Hepatocyte (in vitro differentiated cells): ENCODE data around the gene CDH1.

Experiments
- EZH2 ChIP-seq: fragments of 200-600 bp; sonication (generic); IDR thresholded peaks from 2 replicates; pipeline ENCODE4 v1.6.1; 2016; ENCODE audit warnings: antibody characterized with exemption, mild to moderate bottlenecking, borderline replicate concordance
- EZH2phosphoT487 ChIP-seq: fragments of 200-600 bp; sonication (generic); IDR thresholded peaks from one replicate; pipeline ENCODE4 v1.6.1; 2018; ENCODE audit warnings: antibody characterized with exemption, mild to moderate bottlenecking, low read depth, moderate library complexity; ENCODE audit not compliant: unreplicated experiment, severe bottlenecking
- TF ChIP-seq, protein P1 (sequence below): fragments of 200-600 bp; sonication (generic); IDR thresholded peaks from 2 replicates; pipeline ENCODE4 v1.5.1; 2016; ENCODE audit warnings: antibody characterized with exemption, mild to moderate bottlenecking; ENCODE audit not compliant: poor library complexity

DNA sequence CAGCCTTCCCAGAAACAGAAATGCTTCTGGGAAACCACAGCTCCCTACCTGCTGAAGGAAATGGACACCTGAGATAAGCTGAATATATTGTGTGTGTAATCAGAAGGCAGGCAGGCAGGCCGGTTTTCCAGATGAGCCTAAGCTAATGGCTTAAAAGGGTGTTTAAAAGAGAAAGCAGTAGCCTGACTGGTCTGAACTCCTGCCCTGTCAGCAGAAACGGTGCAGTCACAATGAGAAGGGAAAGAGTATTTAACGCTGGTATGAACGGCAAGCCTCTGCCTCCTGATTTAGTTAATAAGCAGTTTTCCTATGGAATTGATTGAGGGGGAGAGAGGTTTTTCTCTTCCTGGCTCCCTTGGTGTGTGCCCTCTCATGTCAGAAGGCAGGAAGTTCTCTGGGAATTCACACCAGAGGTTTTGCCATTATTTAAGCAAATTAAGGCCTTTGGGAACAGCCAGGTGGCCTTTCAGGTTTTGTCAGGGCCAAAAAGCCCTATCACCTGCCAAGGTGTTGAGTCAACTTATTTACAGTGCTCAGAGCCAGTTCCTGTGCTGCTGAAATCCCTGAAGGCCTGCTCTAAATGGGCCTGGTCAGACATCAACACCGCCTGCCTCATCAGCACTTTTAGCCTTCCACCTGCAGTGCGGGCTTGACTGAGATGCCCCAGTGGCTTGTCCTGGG is 41.6 kb downstream of the CDH1 start:
- TF ChIP-seq, protein P1, sequence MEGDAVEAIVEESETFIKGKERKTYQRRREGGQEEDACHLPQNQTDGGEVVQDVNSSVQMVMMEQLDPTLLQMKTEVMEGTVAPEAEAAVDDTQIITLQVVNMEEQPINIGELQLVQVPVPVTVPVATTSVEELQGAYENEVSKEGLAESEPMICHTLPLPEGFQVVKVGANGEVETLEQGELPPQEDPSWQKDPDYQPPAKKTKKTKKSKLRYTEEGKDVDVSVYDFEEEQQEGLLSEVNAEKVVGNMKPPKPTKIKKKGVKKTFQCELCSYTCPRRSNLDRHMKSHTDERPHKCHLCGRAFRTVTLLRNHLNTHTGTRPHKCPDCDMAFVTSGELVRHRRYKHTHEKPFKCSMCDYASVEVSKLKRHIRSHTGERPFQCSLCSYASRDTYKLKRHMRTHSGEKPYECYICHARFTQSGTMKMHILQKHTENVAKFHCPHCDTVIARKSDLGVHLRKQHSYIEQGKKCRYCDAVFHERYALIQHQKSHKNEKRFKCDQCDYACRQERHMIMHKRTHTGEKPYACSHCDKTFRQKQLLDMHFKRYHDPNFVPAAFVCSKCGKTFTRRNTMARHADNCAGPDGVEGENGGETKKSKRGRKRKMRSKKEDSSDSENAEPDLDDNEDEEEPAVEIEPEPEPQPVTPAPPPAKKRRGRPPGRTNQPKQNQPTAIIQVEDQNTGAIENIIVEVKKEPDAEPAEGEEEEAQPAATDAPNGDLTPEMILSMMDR, result no peak
- TF ChIP-seq EZH2phosphoT487 (no peak), EZH2 (no peak)
